GM18505 (cell line): ENCODE measurements around the gene FBXO5.
"Not testable (repeated sequence)": the region's sequence is repeated elsewhere in the genome, so short reads cannot be mapped to it uniquely, and the experiment has no call there.

Experiments
- ATAC-seq: cut with Tn5 transposase; IDR thresholded peaks from one replicate; pipeline ENCODE4 v1.9.1; 2021; ENCODE audit not compliant: unreplicated experiment
- POLR2A ChIP-seq: IDR thresholded peaks from 4 replicates; pipeline ENCODE4 v1.6.1; 2011; ENCODE audit warnings: borderline replicate concordance; ENCODE audit not compliant: insufficient read depth, insufficient read length; ENCODE audit errors: extremely low read depth

The FBXO5 gene

DNA sequence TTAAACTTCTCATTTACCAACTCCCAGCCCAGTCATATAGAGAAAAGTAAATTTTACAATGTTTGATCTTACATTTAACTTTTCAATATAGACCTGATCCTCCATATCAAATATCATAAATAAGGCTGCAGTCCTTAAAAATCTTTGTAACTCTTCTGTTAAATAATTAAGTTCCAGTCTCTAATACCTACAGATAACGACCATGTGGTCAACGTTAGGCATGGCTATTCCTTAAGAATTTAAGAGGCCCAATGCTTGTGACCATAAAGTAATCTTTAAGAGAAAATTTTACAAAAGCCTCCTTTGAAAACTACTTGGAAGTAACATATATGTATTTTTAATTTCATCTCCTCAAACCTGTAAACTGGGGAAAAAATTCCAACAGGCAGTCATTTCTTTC is 1.6 kb downstream of the FBXO5 start:
- TF ChIP-seq POLR2A: no peak

DNA sequence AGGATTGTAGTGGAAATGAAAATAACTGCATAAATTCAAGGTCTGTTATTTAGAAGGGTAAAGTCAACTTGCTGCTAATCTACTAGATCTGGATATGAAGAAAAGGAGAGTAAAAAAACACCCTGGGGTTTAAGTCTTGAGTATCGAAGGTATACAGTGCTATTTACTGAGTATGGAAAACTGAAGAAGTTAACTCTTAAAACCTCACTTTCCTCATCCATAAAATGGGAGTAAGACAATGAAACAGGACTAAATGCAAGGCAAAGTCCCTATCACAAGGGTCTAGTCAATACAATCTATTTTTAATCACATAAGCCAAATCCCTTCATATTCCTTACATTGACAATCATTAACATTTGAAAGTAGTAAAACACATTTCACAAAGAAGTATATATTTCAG is 2.2 kb downstream of the FBXO5 start:
- TF ChIP-seq POLR2A: no peak
- ATAC-seq: no peak

More for the DNA sequence above, 1.6 kb downstream of the FBXO5 start:
- ATAC-seq: no peak

DNA sequence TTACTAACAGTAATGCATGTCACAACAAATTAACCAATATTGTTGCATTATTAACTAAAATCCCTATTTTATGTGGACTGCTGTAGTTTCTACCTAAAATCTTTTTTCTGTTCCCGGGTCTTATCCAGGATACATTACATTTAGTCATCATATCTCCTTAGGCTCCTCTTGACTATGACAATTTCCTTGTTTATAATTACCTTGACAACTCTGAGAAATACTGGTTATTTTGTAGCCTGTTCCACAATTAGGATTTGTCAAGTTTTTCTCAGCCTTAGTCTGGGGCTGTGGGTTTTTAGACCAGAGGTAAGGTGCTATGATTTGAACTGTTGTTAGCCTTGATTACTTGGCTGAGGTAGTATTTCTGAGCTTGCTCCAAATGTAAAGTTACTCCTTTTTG is 3.7 kb downstream of the FBXO5 start:
- no peak for ATAC-seq
- TF ChIP-seq POLR2A: no peak

GRCh38 chr6:152978058-152978457 is 4.8 kb downstream of the FBXO5 start:
- no peak for ATAC-seq
- no peak for TF ChIP-seq POLR2A

DNA sequence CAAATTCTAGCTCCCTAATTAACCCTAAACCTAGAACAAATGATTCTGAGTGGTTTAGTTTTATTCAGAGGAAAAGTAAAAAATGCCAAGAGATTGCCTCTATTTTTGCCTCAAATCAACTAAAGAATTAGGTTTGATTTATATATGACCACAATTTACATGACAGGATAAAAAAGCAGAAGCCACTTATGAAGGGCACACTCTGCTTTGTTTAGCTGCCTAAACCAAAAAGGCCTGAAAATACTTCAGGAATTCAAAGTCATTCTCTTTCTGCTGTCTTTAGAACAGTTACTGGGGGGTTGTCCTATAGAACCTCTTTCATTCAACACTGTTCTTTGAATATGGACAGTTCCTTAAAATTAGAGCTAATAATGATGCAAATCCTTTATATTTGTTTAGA is 5.3 kb downstream of the FBXO5 start:
- no peak for TF ChIP-seq POLR2A
- no peak for ATAC-seq

GRCh38 chr6:152976749-152977148 is 6.1 kb downstream of the FBXO5 start:
- no peak for TF ChIP-seq POLR2A
- no peak for ATAC-seq

DNA sequence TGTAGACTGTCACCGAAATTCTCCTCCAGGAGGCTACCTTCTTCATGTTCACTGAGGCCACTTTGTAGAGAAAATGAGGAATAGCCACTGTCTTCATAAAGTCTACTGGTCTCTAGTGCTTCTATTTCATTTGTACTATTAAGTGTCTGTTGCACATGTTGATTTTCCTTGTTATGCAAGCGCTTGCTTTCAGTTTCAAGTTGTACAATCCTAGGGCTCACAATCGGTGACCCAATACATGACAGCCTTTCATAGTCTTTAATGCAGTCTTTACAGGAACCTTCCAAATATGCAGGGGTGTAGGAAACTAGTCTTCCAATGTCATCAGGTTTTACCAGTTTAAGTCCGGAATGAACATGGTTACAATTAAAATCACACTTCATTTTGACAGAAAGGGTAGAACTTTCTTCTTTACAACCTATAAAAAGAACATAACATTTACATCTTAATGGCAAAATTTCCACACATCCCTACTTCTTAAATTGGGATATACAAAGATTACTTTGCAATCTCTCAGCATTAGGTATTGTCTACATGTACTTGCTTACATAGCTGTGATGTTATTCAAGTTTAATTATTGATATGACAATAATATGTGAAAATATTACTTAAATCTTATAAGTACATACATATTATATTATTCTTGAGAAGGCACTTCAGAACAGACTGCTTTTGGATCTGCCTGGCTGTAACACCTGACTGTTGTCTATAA is 7.5 kb downstream of the FBXO5 start:
- ATAC-seq: peak; percentile 71

GRCh38 chr6:152973916-152974315 is 8.9 kb downstream of the FBXO5 start:
- no peak for TF ChIP-seq POLR2A
- no peak for ATAC-seq

More for the DNA sequence above, 7.5 kb downstream of the FBXO5 start:
- TF ChIP-seq POLR2A: no peak

GRCh38 chr6:152969688-152970418 is 13.0 kb downstream of the FBXO5 start:
- ATAC-seq: no peak

DNA sequence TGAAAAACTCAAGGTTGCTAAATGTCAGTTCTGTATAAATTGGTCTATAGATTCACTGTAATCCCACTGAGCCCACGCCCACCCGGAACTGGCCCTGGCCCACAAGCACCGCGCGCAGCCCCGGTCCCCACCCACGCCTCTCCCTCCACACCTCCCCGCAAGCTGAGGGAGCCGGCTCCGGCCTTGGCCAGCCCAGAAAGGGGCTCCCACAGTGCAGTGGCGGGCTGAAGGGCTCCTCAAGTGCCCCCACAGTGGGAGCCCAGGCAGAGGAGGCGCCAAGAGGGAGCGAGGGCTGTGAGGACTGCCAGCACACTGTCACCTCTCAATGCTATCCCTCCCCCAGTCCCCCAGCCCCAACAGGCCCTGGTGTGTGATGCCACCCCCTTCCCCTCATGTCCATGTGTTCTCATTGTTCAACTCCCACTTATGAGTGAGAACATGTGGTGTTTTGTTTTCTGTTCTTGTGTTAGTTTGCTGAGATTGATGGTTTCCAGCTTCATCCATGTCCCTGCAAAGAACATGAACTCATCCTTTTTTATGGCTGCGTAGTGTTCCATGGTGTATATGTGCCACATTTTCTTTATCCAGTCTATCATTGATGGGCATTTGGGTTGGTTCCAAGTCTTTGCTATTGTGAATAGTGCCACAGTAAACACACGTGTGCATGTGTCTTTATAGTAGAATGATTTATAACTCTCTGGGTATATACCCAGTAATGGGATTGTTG is 16.5 kb downstream of the FBXO5 start:
- ATAC-seq: not testable (repeated sequence)

More at GRCh38 chr6:152969688-152970418, 13.0 kb downstream of the FBXO5 start:
- TF ChIP-seq POLR2A: no peak

DNA sequence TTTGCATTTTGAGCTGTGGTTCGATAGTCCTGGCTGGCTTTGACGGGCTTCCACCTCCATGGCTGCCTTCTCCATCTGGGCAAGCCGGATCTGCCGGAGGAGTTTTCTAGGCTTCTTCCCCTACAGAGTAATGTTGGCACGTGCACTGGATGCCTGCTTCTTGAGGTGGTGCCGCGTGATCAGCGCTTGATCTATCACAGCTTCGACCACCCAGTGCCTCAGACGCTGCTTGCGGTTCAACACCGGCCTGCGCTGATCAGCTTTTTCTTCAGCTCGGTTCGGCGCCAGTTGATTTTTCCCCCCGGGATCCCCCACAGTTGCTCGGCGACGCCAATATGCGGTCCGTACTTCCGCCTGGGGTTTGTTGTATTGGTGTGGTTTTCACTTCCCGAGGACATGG is 23.5 kb downstream of the FBXO5 start:
- no peak for ATAC-seq
- no peak for TF ChIP-seq POLR2A

DNA sequence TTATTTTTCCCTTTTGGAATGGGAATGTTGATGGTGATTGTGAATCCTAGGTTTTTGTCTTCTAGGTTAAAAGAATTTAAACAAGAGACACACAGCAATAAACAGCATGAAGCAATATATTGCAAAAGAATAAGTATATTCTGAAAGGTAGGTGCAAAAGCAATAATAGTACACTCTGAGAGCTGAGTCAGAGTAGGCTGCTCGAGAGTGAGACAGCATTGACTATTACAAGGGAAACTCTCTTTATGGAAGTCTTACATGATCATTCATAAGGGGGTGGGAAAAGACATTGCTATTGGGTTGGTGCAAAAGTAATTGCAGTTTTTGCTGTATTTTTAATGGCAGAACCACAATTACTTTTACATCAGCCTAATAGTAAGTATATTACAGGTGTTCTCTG is 25.0 kb downstream of the FBXO5 start:
- ATAC-seq: no peak

DNA sequence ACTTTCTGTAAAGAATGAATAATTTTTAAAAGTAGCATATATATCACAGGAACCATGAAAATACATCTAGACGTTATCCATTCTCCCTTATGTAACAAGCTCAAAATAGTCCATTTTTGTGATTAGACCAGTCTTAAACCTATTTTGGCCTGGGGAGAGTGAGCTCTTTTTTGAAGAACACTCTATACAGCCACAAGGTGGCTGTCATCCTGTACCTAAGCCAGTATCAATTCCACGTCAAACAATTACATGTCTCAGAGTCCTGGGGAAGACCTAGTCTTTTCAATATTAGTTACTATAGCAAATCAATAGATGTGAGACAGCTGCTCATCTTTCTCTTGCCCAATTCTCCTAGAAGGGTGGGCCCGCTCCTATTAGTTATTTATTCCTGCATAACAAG is 28.4 kb downstream of the FBXO5 start:
- no peak for TF ChIP-seq POLR2A
- no peak for ATAC-seq

More for the DNA sequence above, 25.0 kb downstream of the FBXO5 start:
- TF ChIP-seq POLR2A: no peak
